Osteoblast (primary cell): Measurements from ENCODE around the gene ANGEL2. TPM values are rescaled to one million over a fixed set of nuclear protein-coding genes. Genes with fewer than 3 reads are reported as not detected.

ENCODE experiments used
- total RNA-seq: library from RNA; depleted of rRNA; stranded (reverse); fragments of >200 nt; gene quantifications from 2 replicates; pipeline ENCODE4 v1.2.3, GENCODE V29; 2012

ANGEL2 gene
- total RNA-seq, 1 donor, result 46.3 TPM

Other genes starting within 250 kb of the ANGEL2 start
- 28.2 and 29.8 TPM in 2 replicates for gene NSL1, start 224.1 kb downstream of the ANGEL2 start, total RNA-seq
- gene TATDN3, start 224.0 kb downstream of the ANGEL2 start, total RNA-seq, result 14.1 and 18.3 TPM in 2 replicates
- gene SPATA45, start 168.2 kb downstream of the ANGEL2 start, total RNA-seq, result not detected in 2 replicates
- gene FLVCR1, start 157.6 kb downstream of the ANGEL2 start, total RNA-seq, result 5.4 and 11.2 TPM in 2 replicates
- 1.1 and 2.1 TPM in 2 replicates for gene VASH2, start 65.3 kb downstream of the ANGEL2 start, total RNA-seq
- 35.1 and 44.2 TPM in 2 replicates for gene RPS6KC1, start 35.4 kb upstream of the ANGEL2 start, total RNA-seq